Myocyte (in vitro differentiated cells): ENCODE measurements around the gene LRP1B. TPM values are rescaled to one million over a fixed set of nuclear protein-coding genes. Genes with fewer than 3 reads are reported as not detected.

Experiments
- DNase-seq: peaks from one replicate; pipeline ENCODE4 v3.0.0-alpha.2; 2012; ENCODE audit warnings: low read depth
- total RNA-seq: library from RNA; depleted of rRNA; stranded (reverse); fragments of >200 nt; gene quantifications from 2 replicates; pipeline ENCODE4 v1.2.3, GENCODE V29; 2014

The LRP1B gene
- total RNA-seq, 1 donor from 2014 or later, result 0.05 TPM

DNA sequence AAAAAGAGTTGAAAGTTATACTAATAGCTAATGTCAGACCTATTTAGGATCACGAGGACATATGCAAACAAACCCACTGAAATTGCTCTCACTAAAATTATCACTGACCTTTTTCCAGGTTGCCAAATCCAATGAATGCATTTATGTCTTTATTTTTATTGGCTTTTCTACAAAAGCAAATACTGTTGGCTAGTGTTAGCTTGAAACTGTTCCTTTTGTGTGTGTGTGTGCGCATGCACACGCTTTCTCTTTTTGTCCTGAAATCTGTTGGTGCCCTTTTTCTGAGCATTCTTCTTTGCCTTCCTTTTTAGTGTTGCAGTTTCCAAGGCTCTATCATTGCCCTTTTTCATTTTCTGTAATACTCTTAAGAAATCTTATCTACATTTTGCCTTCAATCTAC lies 1269.2 kb downstream of the LRP1B start:
- no peak for DNase-seq

DNA sequence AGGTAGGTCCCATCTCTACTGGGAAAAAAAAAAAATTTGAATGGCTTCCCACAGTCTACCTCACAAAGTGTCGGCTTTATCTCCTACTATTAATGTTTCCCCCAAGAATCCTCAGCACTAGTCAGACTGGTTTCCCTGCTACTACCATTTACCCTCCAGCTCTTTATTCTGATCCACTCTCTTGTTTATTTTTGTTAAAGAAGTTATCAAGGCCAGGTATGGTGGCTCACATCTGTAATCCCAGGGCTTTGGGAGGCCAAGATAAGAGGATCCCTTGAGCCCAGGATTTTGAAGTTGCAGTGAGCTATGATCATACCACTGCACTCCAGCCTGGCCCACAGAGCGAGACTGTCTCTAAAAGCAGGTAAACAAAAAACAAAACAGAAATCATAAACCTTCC lies 1275.3 kb downstream of the LRP1B start:
- DNase-seq, result no peak

DNA sequence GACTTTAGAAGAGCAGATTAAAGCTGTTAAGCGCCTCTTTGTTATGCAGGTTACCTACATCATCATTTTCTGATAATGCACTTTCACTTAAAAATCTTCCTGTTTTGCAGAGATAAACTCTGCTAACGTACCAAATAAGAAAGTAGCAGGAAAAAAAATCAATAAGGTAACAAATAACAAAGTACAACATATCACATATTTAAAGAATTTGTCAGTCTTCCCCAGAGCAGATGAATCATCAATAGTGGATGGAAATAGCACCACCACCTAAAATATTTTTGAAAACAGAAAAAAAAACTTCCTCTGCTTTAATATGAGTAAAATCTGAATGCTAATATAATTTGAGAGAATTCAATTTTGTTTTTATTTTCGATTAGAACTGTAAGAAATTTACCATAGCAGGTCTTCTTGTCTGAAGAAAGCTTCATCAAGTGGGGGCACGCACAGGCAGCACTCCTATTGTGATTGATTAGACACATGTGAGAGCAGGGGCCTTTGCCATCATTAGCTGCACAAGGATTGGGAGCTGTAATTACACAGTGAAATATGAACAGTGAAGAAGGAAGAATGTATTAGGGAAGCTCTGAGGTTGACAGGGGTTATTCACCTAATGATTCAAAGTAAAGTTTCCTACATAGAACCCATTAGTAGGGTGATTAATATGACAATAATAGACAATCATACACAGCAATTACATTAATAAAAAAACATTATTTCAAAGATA lies 1279.4 kb downstream of the LRP1B start:
- DNase-seq, result no peak

DNA sequence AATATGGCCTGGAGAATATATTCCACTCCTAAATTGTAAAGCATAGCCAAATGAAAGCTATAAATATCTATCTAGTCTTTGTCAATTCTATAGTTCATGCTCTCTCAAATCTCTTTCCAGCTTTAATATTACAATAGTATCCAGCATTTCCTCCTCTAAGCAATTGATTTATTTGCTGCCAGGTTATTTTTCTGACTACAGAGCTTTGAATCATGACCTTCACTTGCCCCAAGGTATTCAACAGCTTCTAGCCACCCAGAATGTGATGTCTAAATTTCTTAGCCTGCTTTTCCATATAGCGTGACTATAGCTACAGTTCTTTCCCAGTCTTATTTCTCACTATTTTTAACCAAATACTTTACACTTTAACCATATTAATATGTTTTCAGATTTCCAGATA lies 1287.6 kb downstream of the LRP1B start:
- DNase-seq, result no peak

DNA sequence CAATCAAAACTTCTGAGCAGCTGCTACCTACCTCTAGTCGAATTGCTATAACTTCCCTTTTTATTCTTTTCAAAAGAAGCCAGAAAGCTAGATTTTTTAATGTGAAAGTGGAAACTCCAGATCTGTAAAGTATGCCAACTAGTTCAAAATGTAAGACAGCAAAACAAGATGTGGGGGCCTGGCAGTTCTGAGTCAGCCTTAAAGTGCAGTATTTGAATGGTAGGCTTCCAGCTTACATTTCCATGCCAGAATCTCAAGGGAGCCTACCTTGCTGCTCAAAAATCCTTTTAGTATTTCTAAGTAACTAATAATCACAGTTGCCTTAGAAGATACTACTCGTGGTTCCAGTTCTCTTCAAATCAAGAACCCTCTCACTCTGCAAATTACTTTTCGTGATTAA lies 1288.7 kb downstream of the LRP1B start:
- no peak for DNase-seq

DNA sequence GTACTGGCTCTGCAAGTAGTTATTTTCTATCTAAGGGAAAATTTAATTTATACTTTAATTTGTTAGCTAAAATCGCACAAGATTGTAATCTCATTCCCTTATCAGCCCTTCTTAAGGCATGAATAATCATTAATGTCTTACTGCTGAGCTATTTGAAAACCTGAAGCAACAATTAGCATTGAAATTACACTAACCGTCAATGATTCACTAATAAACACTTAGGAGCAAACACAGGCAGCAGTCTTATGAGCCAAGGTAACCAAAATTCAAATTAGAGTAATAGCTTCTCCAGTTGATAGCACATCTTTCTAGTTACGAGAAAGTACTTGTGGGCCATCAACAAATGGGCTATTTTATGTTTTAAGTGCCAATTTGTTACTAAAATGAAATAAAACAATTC lies 1289.7 kb downstream of the LRP1B start:
- DNase-seq, result no peak

DNA sequence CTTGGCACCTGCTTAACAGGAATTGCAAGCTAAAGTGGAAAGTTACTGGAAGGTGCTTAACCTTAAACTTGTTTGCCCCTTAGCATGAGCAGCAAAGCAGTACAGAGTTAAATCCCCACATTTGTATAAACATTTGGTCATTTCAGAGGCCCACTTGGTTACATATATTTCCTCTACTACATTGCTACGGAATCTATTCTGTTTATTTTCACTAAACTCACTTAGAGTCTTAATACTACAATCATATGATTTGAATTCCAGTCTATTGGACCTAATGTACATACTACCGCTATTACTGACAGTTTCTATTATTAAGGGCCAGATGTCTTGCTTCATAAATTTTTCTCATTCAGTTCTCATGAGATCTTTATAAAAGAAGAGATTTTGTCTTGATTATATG lies 1294.0 kb downstream of the LRP1B start:
- no peak for DNase-seq

DNA sequence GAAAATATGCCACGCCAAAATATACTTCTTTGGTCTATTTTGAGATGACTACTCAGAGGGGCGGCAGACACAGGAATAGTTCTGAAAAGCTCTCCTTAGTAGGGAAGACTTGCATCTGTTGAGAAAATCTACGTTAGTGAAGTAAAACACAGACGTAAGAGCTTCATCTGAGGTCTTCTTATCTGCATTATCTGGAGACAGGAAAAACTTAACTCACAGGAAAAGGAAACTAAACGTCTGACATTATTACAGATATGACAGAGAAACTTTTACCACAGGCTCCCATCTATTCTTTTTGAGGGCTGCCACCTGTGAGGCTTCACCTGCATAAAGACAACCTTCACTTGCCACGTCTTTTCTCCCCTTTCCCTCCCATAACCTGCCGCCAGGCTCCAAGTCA lies 1295.7 kb downstream of the LRP1B start:
- no peak for DNase-seq

DNA sequence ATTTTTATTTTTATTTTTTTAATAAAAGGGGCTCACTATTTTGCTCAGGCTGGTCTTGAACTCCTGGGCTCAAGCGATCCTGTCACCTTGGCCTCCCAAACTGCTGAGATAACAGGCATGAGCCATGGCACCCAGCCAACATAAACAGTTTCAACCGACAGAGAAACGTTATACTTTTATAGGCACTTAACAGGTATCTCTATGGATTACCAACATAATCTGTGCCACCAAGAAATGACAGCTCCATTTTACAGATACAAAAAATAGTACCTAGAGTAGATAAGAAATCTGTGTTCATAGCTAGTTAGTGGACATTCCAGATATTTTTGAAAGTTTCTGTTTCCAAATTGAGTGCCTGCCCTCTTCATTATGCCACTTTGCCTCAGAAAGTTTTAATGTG lies 1316.7 kb downstream of the LRP1B start:
- no peak for DNase-seq

DNA sequence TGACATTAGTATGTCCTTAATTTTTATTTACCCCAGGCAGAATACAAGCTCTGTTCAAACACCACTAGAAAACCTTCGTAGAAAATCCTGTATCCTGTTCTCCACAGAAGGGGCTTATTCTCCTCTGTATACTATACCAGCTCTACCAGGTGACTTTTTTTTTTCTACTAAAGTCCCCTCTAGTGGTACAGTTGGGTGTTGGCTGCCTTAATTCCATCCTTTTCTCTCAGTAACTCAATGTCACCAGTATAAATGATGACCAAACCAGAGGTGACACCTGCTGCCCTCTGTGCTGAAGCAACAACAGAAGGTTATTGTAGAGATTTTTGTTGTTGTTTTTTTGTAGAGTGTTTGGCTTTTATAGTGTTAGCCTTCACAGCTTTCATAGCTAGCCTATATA lies 1322.0 kb downstream of the LRP1B start:
- no peak for DNase-seq

DNA sequence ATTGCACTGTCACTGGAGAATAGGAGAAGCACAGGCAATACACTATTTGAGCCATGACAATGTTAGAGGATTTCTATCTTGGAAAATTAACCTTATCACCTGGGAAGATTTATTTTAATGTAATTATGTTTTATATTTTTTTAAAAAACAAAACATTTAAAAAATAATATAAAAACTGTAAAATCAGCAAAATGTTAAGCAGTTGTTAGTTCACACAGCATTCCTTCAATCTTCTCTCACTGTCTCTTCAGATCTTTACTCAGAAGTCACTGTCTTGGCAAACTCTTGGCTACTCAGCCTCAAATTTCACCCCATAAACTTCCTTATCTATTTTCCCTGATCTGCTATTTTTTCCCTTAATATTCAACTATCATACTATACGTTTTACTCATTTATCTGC lies 1322.6 kb downstream of the LRP1B start:
- DNase-seq, result no peak

DNA sequence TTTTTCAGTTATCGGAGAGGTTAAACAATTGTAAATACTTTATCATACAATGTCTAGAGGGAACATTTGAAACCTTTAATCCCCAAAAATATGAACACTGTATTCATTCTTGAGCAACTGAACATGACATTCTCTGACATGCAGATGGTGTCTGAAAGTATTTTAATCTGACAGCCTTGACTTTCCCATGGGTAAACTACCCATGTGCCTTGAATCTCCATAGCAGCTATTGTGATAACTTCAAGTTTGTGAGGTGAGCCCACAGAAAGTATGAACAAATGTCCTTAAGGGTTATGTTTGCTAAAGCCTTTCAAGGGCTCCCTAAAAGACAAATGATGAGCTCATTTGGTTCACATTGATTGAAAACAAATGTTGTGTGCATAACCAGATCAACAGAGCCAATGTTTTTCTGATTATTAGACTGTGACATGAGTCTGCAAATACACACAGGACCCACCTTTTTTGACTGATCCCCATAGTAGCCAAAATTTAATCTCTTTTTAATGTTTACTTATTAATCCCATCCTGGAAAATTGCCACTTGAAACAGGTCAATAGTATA lies 1326.0 kb downstream of the LRP1B start:
- no peak for DNase-seq

DNA sequence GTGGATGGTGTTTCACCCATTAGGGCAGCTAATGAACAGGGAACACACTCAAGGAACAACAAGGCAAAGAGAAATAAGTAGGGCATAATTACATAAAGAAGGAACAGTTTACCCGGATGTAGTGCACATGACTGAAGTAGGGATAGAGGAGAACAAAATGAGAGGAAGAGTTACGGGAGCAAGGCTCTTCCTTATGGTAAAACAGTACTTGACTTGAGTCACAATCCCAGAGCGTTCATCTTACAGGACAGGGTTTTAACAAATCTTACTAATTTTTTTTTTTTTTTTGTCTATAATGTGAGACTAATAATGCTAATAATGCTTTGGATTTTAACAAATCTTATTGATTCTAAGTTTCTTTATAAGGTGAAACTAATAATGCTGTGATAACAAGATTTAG lies 1329.5 kb downstream of the LRP1B start:
- DNase-seq, result no peak

DNA sequence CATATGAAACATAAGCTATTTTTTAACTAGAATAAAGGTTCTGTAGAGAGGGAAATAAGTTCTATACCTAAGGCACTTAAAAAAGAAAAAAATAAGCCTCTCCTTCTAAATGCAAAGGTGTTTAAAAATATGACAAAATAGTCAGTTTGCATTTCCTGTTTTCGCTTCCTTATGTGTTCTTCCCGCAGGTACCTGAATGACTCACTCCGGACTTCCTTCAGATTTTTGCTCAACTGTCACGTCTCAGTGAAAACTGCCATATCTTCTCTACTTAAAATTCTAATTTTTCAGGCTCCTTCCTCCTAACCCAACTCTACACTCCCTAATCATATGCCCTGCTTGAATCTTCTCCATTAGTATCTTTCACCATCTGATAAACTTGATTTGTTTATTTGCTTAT lies 1333.1 kb downstream of the LRP1B start:
- no peak for DNase-seq

DNA sequence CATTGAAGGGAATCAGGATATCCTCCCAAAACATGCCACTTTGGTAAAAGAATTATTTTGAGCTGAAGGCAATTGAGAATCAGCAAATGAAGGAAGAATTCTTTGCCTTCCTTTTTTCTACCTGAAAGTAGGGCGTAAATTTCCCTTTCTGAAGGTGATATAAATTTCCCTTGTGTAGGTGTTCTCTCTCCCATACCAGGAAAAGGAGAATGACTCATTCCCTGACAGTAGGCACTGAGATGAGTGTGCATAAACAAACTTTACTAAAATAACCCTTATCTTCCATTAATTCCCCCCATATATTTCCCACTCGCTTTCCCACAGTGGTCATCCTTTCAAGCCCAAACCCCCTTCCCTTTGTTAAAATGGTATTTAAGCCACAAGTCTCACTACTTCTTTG lies 1339.0 kb downstream of the LRP1B start:
- no peak for DNase-seq

DNA sequence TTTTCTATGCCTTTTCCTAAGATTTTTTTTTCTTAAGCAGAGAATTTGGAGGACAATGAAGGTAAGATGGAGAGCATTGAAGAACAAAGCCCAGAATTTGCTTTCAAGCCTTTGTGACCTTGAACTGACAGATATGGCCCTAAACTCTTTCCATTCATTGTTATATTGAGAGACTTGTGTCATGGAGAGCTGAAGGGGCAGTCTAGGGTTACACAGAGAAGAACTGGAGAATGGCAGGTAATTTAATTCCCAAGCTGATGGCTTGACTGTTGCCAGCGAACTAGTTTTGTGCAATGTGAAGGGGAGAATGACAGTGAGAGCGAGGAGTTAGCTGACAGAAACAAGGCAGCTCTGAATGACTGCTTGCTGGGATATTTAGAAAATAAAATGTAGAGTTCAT lies 1344.2 kb downstream of the LRP1B start:
- no peak for DNase-seq

DNA sequence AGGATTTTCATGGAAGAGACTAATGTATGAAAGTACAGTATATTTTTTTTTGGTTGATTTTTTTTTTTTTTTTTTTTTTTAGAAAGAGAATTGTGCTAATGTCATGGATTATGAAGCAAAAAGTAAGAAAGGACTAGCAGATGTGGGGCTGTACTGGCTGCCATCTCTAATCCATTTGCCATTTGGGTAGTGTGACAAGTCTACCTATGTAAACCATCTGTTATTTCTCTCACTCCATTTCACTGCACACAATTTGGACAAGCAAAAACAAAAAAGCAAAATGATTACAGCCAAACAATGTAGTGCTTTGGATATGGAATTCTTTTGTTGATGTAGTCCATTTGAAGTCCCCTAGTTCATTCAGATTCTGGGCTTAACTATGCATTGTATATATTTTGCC lies 1355.4 kb downstream of the LRP1B start:
- no peak for DNase-seq

DNA sequence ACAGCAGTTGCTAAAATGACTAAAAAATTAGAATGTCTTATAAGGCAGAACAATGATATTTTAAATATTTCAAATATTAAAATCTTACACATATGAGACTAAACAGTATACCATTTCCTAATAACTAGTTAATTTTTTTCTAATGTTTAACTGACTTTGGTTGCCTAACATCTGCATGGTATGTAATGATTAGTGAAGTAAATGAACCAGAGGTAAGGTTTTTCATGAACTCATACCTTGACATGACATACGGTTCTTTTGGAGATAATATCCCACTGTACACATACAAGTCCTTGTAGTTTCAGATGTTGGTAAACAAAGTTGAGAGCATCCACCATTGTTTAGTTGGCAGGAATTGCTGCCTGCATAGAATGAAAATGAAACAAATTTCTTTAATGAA lies 1360.2 kb downstream of the LRP1B start:
- DNase-seq, result no peak

DNA sequence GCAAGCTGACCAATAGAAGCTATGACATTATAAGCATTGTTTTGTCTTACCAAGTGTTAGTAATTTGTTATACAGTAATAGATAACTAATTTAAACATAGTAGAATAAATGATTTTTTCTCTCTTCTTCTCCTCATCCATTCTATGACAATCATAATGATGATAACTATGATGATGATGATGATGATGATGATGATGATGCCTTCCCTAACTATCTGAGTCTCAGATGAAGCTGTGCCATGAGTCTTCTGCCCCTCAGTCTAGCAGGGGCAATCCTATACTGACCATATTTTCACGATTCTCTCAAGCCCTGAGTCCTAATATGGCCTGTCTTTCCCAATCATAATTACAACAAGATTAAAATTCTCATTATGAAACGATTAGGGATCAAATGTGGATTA lies 1369.0 kb downstream of the LRP1B start:
- DNase-seq, result no peak

DNA sequence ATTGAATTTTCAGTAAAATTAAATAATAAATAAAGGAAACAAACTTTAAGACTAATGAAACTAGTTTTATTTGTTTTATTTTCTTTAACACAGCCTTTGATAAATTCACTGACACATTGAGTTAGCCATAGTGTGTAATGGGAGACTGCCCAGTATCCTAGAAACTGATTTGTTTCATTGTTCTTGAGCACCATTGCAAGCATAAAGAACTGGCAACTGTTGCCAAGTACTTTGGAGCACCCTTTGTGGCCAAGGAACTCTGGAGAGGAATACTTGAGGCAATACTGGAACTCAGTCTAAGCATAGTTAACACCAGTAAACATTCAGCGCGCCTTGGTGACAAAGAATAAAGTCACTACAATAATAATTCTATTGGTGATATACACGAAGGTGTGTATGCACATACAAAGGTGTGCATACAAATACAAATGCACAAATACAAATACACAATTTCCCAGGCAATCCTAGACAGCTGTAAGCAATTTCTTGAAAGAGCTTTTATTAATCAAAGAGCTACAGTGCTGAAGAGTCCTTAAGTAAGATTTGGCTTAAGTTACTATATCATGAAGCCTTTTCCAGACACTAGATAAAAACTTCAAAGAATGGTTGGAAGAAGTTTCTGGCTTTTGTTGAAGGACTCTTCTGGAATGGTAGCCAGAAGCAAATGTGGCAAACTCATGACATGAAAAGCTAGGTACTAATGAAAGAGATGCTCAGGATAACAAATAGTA lies 1371.2 kb downstream of the LRP1B start:
- no peak for DNase-seq

DNA sequence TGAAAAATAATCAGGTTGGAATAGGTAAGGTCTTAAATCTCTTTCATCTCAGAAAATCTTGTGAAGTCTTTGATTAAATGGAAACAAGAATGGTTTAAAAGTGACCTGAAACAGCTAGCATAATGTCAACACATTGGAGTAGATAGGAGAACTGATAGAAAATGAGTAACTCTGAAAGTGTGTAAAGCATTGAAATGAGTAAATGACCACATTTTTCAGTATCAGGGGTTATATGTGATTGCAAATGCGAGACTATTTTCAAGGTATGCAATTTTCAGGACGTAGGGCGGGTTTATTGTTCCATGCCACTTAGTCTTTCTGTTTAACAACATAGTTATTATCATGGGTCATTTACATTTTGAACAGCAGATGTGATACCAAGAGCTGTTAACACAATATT lies 1383.2 kb downstream of the LRP1B start:
- DNase-seq, result no peak

DNA sequence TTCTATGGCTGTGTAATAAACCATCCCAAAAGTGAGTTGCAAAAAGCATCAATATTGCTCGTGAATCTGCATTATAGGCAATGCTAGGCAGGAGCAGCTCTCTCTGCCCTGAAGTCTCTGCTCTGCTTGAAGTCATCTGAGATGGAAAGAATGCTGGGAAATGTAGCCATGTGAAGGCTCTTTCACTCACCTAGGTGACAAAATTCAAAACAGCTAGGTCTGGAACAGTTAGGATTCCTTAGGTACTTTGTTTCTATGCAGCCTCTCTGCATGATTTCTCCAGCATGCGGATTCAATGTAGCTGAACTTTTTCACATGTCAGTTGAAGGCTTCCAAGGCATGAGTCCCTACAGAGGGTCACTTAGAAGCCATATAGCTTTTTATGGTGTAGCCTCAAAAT lies 1383.7 kb downstream of the LRP1B start:
- no peak for DNase-seq

DNA sequence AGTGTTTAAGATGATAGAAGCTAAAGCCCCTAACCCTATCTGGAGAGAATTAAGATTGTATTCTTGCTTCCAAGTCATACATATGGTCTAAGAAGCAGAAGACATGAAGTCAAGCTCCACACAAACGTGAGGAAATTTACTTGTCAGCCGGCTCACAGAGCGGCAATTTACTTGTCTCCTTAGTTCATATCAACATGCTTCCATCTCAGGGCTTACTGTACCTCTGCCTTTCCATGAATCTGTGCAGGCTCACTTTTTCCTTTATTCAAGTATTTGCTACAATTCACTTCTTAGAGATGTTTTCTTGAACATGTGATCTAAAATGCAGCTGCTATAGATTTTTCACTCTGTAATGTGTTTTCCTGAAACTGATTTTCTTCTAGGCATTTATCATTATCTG lies 1386.4 kb downstream of the LRP1B start:
- no peak for DNase-seq
